Measurements from ENCODE around the gene PTPRN.

DNA sequence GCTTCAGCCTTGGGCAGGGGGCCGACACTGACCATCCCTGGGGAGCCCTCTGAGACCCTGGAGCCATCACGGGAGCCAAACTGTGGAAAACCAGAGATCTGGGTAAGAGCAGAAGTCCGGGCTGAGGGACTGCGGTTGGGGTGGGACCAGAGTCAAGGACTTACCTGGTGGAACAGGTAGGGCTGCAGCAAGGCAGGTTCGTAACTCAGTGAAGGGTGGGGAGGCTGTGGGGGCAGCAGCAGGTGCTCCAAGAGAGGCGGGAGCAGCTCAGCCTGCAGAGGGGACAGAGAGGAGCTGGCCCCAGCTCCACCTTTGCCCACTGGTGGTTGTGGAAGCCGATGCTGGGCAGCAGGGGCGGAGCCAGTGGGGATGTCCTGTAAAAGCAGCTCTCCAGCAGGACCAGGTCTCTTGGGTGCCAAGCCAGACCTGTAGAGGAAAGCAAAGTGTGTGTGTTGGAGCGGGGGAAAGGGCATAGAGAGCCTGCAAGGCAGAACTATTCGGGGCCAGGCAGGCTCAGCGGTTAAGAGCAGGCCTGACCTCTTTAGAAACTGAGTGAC lies 6.7 kb downstream of the PTPRN start:
- TF ChIP-seq TARDBP (IDR thresholded peaks at IDR 0.05) (no peak), SP1 (IDR thresholded peaks at IDR 0.05) (no peak), SUZ12 (IDR thresholded peaks at IDR 0.05) (no peak)

Data from HEK293T (cell line).